ENCODE measurements around the gene TMEM192.

The TMEM192 gene

DNA sequence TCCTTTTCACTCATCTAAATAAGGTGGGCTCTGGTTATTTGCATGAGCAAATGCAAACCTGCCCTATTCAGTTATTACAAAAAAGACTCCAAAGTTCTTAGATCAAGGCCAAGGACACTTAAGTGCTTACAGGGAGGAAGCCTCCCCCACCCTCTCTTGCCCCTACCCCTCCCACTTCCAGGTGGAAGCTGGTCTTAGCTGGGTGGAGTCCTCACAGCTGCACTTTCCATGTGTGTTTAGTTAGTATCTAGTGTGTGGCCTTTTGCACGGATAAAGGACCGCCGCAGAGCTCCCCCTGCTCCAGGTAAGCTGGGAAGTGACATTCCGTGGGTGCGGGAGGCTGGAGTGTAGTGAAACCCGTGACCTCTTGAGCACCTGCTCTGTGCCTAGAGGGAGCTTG is 59.0 kb downstream of the TMEM192 start, which contains the start of gene TRIM75:
Gene TRIM75 (plus strand): TSS at position 222 of the 400 bp plus-strand sequence. CDS start 5,282 bp downstream, outside the sequence.
- H4K20me1 ChIP-seq (ENCODE audit: control insufficient read depth, insufficient read depth, low read depth, low read length), result no peaks in the 10 kb centered on the region
- no peaks in the 10 kb centered on the region for H3K79me2 ChIP-seq (ENCODE audit: control insufficient read depth, low read length)
- no peaks in the 10 kb centered on the region for H3K9me3 ChIP-seq (ENCODE audit: control insufficient read depth, insufficient read depth, low read length)

GRCh38 chr4:165052627-165053026 is 60.0 kb downstream of the TMEM192 start:
- Histone ChIP-seq H4K20me1 (ENCODE audit: control insufficient read depth, insufficient read depth, low read depth, low read length) (no peaks in the 10 kb centered on the region), H3K27me3 (ENCODE audit: control insufficient read depth, low read length) (no peaks in the 10 kb centered on the region), H3K9me3 (ENCODE audit: control insufficient read depth, insufficient read depth, low read length) (no peaks in the 10 kb centered on the region), H3K9me2 (replicated peaks; ENCODE audit: control insufficient read depth, low read length) (no peaks in the 10 kb centered on the region), H3K36me3 (ENCODE audit: control insufficient read depth, low read length) (no peaks in the 10 kb centered on the region), H3K27ac (ENCODE audit: low read depth, low read length) (no peak overlapping the region), H3K4me3 (ENCODE audit: low read length) (no peak overlapping the region), H3F3A (ENCODE audit: control insufficient read depth, insufficient read depth) (no peaks in the 10 kb centered on the region), H3K79me2 (ENCODE audit: control insufficient read depth, low read length) (no peaks in the 10 kb centered on the region), H3K4me1 (ENCODE audit: control insufficient read depth, low read length) (no peaks in the 10 kb centered on the region), H3K4me2 (ENCODE audit: low read length) (no peak overlapping the region)
- TF ChIP-seq, protein P1, sequence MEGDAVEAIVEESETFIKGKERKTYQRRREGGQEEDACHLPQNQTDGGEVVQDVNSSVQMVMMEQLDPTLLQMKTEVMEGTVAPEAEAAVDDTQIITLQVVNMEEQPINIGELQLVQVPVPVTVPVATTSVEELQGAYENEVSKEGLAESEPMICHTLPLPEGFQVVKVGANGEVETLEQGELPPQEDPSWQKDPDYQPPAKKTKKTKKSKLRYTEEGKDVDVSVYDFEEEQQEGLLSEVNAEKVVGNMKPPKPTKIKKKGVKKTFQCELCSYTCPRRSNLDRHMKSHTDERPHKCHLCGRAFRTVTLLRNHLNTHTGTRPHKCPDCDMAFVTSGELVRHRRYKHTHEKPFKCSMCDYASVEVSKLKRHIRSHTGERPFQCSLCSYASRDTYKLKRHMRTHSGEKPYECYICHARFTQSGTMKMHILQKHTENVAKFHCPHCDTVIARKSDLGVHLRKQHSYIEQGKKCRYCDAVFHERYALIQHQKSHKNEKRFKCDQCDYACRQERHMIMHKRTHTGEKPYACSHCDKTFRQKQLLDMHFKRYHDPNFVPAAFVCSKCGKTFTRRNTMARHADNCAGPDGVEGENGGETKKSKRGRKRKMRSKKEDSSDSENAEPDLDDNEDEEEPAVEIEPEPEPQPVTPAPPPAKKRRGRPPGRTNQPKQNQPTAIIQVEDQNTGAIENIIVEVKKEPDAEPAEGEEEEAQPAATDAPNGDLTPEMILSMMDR (IDR thresholded peaks at IDR 0.05; ENCODE audit: low read depth, low read length, poor library complexity, severe bottlenecking), result no peak
- TF ChIP-seq EZH2phosphoT487 (IDR thresholded peaks at IDR 0.05; ENCODE audit: borderline replicate concordance, low read length), result no peak

More for the DNA sequence above, 59.0 kb downstream of the TMEM192 start, which contains the start of gene TRIM75:
- no peak for TF ChIP-seq EZH2phosphoT487 (IDR thresholded peaks at IDR 0.05; ENCODE audit: borderline replicate concordance, low read length)
- TF ChIP-seq, protein P1 (IDR thresholded peaks at IDR 0.05; ENCODE audit: low read depth, low read length, poor library complexity, severe bottlenecking), result no peak
- no peaks in the 10 kb centered on the region for H3K9me2 ChIP-seq (replicated peaks; ENCODE audit: control insufficient read depth, low read length)
- no peaks in the 10 kb centered on the region for H3K27me3 ChIP-seq (ENCODE audit: control insufficient read depth, low read length)
- no peaks in the 10 kb centered on the region for H3K4me1 ChIP-seq (ENCODE audit: control insufficient read depth, low read length)
- H3K27ac ChIP-seq (ENCODE audit: low read depth, low read length), result no peak within 1 kb of the TSS
- no peaks in the 10 kb centered on the region for H3K36me3 ChIP-seq (ENCODE audit: control insufficient read depth, low read length)
- H3K4me2 ChIP-seq (ENCODE audit: low read length), result no peak within 1 kb of the TSS
- no peaks in the 10 kb centered on the region for H3F3A ChIP-seq (ENCODE audit: control insufficient read depth, insufficient read depth)
- H3K4me3 ChIP-seq (ENCODE audit: low read length), result no peak within 1 kb of the TSS

DNA sequence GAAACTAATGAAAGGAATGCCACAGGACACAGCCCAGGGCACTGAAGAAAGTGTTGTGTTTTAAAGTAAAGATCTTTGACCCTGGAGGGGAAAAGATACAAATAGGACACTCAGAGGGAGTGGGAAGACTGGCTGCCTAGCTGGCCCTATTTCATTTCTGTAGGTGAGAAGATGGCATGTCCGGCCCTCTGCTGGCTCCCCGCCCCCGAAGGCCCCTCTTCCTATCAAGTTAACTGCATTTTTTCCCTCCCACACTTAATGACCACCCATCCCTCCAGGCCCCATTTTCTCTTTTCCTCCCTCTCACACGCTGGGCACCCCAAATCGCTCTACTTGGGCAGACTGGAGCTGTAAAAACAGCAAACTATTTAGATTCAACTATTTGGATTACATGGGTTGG is 64.5 kb downstream of the TMEM192 start:
- Histone ChIP-seq H3K27ac (ENCODE audit: low read depth, low read length) (no peak overlapping the region), H3K4me3 (ENCODE audit: low read length) (no peak overlapping the region), H3F3A (ENCODE audit: control insufficient read depth, insufficient read depth) (no peaks in the 10 kb centered on the region), H3K27me3 (ENCODE audit: control insufficient read depth, low read length) (no peaks in the 10 kb centered on the region), H3K9me3 (ENCODE audit: control insufficient read depth, insufficient read depth, low read length) (no peaks in the 10 kb centered on the region), H3K9me2 (replicated peaks; ENCODE audit: control insufficient read depth, low read length) (no peaks in the 10 kb centered on the region), H3K79me2 (ENCODE audit: control insufficient read depth, low read length) (no peaks in the 10 kb centered on the region), H3K4me2 (ENCODE audit: low read length) (no peak overlapping the region), H4K20me1 (ENCODE audit: control insufficient read depth, insufficient read depth, low read depth, low read length) (no peaks in the 10 kb centered on the region), H3K36me3 (ENCODE audit: control insufficient read depth, low read length) (no peaks in the 10 kb centered on the region), H3K4me1 (ENCODE audit: control insufficient read depth, low read length) (no peaks in the 10 kb centered on the region)
- no peak for TF ChIP-seq EZH2phosphoT487 (IDR thresholded peaks at IDR 0.05; ENCODE audit: borderline replicate concordance, low read length)
- TF ChIP-seq, protein P1 (IDR thresholded peaks at IDR 0.05; ENCODE audit: low read depth, low read length, poor library complexity, severe bottlenecking), result no peak
